Measurements from ENCODE around the gene ATP1A1.

- TF ChIP-seq CTCF (conservative IDR thresholded peaks at IDR 0.05; ENCODE audit: low read depth, low read length) (no peak), EZH2phosphoT487 (IDR thresholded peaks at IDR 0.05; ENCODE audit: borderline replicate concordance, low read length) (no peak)
Measured at GRCh38 chr1:116331523-116331922, 41.5 kb upstream of the ATP1A1 start.

All from PC-3 (cell line).